GM12872 (cell line): ENCODE data around the gene ITPK1.

Experiments used
- CTCF ChIP-seq: IDR thresholded peaks from 3 replicates; pipeline ENCODE4 v1.5.1; 2011; ENCODE audit warnings: low read depth, mild to moderate bottlenecking, low read length, moderate library complexity; ENCODE audit not compliant: insufficient read depth

The ITPK1 gene

GRCh38 chr14:93072659-93073357, 42.9 kb downstream of the ITPK1 start:
- TF ChIP-seq CTCF, result no peak

- TF ChIP-seq CTCF, result no peak
Observed at GRCh38 chr14:93068711-93069110, 47.0 kb downstream of the ITPK1 start.

- no peak for TF ChIP-seq CTCF
Observed at GRCh38 chr14:93067088-93067487, 48.6 kb downstream of the ITPK1 start.

DNA sequence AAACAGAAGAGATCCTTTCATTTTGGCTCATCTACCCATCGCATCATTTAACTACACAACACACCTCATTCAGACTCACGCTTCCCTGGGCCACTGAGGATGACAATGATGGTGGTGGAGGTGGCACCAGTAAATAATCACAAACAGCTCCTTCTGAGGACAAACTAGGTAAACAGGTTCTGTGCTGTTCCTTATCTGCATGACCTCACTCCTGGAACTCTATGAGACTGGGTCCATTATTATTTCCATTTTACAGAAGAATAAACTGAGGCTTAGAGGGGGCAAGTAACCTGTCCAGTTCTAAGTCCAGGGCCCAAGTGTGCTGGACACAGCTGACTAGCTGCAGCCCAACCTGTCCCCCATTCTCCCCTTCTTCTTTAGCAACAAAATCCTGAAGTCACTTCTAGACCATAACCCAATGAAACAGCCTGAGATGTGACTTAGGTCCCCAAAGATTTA, 50.4 kb downstream of the ITPK1 start:
- no peak for TF ChIP-seq CTCF

GRCh38 chr14:93064411-93065271, 51.1 kb downstream of the ITPK1 start:
- no peak for TF ChIP-seq CTCF

DNA sequence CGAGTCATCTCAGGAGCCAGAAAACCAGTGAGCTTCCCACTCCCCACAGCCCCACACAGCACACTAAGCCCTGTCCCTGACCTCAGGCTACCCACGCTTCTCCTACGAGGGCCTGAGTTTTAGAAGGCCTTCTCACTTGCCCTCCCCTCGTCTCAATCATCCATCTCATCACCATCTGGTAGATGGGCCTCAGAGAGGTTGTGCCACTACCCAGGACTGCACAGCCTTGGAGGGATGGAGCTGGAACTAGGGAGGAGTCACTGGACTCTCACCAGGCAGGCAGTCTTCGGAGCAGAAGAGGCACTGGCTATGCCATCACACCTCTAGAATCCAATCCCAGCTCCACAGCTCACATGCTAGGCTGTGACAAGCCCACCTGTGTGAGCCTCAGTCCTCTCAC, 52.3 kb downstream of the ITPK1 start:
- no peak for TF ChIP-seq CTCF

- TF ChIP-seq CTCF, result no peak
Observed at GRCh38 chr14:93062890-93063289, 52.8 kb downstream of the ITPK1 start.
